22Rv1 (cell line): ENCODE results near the gene THEMIS.

Experiments
- CTCF ChIP-seq: fragments of 450-650 bp; IDR thresholded peaks from 2 replicates; pipeline ENCODE4 v1.5.1; 2017; ENCODE audit warnings: mild to moderate bottlenecking
- ZFX ChIP-seq: fragments of 450-650 bp; IDR thresholded peaks from 2 replicates; pipeline ENCODE4 v1.6.1; 2017; ENCODE audit warnings: antibody characterized with exemption, borderline replicate concordance

GRCh38 chr6:127706216-127706615 is 194.6 kb downstream of the THEMIS start:
- TF ChIP-seq CTCF (no peak), ZFX (no peak)
